NCI-H748 treated with DMSO at 0.1 percent for 48 hours (cell line): ENCODE data around the gene GPR35.

Experiments used
- DNase-seq: peaks from one replicate; lab custom pipeline; 2025; lab: John Stamatoyannopoulos, UW

Gene GPR35

DNA sequence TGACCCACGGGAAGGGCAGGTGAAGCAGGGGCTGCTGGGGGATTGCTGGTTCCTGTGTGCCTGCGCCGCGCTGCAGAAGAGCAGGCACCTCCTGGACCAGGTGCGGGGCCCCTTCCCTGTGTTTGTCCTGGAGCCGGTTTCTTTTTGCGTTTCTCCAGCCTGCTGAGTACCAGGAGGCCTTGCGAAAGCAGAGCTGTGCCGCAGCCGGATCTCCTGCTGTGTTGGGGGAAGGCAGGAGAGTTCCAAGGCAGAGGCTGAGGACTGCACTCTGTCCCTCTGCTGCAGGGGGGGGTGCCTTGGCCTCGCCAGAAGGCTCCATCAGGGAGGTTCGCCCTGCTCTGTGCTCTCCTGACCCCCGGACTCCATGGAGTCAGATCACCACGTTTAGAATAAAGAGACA is 35.9 kb upstream of the GPR35 start:
- DNase-seq, result no peak

DNA sequence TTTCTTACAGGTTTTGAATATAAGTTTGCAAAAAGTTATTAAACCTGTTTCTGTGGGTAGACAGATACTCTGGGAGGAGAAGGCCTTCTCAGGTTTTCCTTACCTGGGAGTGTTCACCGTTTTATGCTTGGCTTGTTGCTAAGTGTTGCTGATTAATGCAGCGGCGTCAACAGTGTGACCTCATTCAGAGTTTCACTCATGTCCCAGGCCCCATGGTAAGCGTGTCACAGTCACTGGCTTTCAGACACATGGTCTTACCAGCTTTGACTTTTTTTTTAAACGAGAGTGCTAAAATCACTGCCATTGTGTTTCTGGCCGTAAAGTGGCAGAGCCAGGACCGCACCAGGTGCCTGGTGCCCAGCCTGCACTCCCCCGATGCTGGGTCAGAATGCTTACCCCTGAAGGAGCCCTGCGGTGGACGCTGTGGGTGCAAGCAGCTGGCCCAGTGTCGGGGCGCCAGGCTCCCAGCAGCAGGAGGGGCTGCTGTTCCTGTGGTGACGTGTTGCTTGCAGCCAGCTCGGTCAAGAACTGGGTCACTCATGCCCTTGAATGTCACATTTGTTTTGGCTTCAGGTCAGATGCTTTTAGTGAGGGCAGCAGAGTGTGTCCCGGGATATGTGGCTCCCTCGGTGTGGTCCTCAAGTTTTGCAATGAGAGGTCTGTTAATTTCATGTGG is 35.3 kb upstream of the GPR35 start:
- DNase-seq, result no peak

DNA sequence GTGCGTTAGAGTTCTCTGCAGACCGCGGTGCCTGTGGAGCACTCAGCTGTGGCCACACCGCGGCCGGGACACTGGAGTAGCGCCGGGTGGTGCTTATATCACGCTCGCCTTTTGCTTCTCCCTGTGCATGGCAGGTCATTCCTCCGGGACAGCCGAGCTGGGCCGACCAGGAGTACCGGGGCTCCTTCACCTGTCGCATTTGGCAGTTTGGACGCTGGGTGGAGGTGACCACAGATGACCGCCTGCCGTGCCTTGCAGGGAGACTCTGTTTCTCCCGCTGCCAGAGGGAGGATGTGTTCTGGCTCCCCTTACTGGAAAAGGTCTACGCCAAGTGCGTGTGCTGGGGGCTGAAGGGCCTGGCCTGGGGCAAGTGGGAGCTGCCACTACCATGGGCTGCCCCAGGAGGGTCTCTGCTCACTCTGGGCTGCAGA is 34.6 kb upstream of the GPR35 start:
- no peak for DNase-seq

DNA sequence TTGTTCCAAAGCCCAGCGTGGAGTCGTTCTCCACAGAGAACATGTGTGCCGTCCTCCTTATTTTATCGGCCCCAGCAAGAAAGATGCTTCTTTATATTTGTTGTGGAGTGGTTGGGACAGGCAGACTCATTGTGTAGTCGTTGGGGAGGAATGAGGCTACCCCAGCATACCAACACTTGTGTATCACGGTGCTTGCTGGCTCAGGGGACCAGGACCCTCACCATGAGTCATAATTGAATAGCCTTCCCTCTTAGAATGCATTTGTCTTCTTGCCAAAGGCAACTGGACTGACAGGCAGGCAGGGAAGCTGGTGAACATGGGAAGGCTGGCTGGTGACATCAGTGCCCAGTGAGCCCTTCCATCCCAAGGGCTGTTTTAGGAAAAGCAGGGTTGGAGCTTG is 34.1 kb upstream of the GPR35 start:
- DNase-seq, result no peak

DNA sequence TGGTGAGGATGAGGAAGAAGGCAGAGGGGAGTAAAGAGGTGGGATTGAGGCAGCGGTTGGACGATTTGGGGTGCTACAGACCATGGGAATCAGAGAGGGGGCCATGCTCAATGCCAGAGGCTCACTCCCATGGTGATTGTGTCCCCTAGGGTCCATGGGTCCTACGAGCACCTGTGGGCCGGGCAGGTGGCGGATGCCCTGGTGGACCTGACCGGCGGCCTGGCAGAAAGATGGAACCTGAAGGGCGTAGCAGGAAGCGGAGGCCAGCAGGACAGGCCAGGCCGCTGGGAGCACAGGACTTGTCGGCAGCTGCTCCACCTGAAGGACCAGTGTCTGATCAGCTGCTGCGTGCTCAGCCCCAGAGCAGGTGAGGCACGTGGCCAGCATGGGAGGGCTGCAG is 33.5 kb upstream of the GPR35 start:
- DNase-seq, result no peak

DNA sequence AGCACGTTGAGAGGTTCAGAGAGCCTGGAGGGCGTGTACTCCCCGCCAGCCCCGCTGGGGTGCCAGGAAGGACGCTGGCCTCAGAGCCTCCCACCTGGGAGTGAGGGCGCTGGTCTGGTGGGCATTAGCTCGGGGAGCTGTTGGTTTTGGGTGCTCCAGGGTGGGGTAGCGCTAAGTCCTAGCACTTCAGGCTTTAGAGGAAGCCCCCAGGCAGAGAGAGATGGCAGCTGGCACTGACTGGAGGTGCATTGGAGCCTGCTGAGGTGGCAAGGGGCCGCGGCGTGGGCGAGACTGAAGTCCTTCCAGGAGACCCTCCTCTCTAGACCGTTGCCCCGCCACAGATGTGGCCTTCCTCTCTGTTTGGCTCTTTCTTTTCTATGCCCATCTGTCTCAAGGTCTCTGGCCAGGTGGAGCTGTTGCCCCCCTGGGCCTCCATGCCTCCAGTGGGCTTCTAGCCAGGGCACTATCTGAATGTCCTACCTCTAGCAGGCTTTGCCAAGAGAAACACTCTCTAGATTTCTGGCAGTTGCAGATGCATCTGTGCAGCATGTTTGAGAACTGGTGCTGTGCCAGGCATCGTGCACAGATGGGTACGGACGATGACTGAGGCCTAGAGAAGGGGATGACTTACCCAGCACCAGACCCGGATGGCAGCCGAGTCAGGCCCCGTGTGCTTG is 32.1 kb upstream of the GPR35 start:
- no peak for DNase-seq

DNA sequence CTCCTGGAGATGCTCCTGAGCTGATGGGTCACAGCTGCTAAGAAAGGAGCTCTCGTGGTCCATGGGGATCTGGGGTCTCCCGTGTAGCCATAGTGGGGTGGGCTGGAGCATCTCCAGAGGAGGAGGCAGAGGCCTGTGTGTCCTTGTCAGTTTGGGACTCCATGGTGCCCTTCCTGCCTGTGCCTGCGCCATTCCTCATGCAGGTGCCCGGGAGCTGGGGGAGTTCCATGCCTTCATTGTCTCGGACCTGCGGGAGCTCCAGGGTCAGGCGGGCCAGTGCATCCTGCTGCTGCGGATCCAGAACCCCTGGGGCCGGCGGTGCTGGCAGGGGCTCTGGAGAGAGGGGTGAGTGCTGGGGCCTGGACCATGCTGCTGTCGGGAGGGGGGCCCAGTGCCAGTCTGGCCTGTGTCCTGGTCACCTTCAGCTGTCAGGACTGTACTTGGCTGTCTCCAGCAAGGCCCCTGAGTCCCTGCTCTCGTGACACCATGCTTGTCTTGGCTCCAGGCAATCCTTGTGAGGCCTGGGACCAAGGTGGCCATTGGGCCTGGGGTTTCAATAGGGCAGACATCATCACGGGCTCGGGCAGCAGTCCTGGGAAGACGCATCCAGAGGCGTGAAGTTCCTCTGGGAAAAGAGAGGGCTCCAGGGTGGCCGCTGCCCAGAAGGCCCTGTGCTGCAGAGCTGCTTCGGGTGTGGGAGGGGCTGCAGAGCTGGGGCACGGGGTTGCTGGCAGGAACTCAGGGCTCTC is 31.4 kb upstream of the GPR35 start:
- no peak for DNase-seq

DNA sequence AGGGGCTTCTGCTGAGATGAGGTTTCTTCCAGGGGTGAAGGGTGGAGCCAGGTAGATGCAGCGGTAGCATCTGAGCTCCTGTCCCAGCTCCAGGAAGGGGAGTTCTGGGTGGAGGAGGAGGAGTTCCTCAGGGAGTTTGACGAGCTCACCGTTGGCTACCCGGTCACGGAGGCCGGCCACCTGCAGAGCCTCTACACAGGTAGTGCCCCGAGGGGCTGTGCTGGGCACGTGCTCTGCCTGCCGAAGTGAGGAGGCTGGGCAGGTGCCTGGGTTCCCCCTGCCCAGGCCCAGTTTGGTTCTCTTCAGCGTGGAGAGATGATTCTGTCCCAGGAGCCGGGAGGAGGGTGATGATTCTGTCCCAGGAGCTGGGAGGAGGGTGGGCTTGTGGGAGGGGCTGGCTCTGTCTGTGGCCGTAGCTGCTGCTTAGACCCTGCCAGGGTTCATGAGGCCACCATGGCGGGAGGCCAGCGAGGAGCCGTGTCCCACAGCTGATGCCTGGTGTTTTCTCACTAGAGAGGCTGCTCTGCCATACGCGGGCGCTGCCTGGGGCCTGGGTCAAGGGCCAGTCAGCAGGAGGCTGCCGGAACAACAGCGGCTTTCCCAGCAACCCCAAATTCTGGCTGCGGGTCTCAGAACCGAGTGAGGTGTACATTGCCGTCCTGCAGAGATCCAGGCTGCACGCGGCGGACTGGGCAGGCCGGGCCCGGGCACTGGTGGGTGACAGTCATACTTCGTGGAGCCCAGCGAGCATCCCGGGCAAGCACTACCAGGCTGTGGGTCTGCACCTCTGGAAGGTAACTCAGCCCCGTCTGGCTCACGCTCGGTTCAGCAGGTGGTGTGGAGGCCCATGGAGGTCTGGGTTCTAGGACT is 30.5 kb upstream of the GPR35 start:
- no peak for DNase-seq

DNA sequence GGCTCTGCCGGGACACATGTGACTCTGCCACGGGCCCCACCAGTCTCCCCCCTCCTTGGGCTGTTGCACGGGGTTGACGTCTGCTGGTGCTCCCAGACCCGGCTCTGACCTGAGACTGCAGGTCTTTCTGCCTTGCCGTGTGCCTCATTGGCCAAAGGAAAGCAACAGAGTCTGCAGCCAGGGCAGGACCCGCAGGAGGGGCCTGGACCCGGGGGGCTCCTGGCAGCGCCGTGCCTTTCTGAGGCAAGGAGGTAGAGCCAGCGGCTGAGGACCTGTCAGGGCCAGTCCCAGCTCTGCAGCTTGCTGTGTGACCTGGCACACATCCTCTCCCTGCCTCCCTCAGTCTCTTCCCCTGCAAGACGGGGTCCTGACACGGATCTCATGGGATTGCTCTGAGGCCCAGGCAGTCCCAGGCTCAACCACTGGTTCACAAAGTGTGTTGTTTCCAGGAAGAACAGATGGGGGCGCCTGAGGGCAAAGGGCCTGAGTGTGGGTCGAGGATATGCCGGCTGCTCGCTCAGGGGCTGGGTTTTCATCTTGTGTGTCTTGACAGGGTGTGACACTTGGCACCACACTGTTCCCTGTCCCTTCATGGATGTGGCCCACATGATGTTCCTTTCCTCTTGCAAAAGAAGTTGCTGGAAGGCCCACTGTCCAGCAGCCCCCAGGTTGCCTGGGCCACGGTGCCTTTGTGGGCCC is 29.8 kb upstream of the GPR35 start:
- no peak for DNase-seq

DNA sequence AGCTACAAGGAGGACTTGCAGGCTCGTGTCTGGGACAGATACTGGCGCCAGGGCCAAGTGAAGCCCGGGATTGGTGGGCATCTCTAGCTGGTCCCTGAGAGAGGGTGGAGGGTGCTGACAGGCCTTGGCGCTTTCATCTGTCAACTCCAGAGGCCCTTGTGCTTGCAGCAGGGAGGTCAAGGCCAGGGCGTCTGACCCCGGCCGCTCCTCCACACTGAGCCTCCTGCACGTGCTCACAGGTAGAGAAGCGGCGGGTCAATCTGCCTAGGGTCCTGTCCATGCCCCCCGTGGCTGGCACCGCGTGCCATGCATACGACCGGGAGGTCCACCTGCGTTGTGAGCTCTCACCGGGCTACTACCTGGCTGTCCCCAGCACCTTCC is 29.2 kb upstream of the GPR35 start:
- no peak for DNase-seq

DNA sequence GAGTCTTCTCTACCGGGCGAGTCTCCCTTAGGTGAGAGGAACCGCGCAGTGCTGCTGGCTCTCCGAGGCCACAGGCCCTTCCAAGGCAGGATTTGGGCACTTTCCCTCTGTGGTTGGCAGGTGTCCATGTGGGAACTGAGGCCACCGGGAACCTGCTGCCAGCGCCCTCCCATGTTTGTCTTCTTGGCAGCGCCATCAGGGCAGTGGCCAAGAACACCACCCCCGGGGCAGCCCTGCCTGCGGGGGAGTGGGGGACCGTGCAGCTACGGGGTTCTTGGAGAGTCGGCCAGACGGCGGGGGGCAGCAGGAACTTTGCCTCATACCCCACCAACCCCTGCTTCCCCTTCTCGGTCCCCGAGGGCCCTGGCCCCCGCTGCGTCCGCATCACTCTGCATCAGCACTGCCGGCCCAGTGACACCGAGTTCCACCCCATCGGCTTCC is 28.8 kb upstream of the GPR35 start:
- DNase-seq, result no peak

DNA sequence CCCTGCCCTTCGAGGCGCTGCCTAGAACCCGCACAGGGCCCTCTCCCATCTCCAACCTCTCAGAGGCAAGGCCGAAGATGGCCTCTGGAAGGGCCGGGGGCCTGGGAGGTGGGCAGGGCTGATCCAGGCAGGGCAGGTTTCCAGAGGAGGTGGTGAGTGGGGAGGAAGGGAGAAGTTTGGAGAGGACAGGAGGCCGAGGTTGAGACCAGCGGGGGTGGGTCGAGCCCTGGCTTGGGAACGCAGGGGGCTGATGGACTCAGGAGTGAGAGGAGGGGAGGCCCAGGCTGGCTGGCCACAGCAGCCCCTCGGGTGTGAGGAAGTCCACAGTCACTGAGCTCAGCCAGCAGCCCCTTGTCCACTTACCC is 28.2 kb upstream of the GPR35 start:
- no peak for DNase-seq

DNA sequence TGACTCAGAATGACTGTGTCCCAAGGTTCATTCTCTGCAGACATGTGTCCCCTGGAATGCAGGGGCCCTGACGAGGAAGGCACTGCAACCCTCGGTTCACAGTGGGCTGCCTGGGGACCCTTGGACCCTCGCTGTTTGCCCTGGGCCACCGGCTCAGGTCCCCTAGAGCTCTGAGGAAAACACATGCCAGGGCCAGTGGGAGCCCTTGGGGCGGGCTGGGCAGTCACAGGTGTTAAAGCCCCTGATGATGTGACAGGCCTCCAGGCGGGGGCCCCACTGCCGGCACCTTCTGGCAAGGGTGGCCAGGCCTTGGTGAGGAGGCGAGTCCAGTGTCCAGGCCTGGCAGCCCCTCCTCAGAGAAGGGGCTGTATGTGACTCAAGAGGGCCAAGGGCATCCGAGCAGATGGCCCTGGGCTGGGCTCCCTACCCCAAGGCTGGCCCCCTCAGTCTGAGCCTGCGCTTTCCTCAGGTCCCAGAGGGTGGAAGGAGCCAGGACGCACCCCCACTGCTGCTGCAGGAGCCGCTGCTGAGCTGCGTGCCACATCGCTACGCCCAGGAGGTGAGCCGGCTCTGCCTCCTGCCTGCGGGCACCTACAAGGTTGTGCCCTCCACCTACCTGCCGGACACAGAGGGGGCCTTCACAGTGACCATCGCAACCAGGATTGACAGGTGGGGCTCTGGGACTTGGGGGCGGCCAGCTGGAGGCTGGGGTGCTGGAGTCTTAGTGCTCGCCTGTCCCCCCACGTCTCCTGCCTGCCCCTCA is 27.7 kb upstream of the GPR35 start:
- no peak for DNase-seq

DNA sequence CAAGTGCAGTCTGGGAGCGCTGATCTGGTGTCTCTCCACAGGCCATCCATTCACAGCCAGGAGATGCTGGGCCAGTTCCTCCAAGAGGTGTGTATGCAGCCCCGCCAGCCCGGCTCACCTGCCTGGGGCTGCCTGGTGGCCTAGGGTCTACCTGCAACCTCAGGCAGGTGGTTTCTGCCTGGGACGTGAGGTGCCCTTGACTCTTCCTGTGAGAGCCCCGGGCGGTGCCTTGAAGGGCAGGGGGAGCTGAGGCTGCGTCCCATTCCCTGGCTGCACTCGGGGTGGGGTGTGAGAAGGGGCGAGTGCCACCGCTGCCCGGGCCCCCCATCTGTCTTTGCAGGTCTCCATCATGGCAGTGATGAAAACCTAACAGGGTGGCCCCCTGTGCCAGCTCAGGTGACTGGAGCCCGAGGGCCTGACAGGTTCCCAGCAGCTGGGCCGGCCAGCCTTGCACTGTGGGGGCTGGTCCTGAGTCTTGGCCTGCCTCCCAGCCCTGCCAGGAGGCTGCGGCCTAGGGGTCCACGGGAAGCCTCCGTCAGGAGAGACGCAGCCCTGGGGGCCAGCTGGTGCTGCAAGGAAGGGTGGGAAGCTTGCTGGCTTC is 26.9 kb upstream of the GPR35 start:
- DNase-seq, result no peak

DNA sequence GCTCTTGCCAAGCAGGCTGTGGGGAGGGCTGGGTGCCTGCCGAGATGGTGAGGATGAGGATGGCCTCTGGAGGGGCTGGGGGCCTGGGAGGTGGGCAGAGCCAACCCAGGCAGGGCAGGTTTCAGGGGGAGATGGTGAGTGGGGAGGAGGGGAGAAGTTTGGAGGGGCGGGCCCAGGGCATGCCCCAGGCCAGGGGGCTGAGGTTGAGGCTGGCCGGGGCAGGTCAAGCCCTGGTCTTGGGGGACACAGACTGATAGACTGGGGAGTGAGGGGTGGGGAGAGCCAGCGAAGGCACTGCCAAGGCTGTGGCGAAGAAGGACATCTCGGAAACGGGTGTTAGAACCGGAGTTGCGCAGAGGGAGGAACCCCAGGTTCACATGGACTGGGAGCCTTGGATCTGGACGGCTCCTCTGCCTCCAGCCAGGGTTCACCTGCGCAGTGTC is 26.1 kb upstream of the GPR35 start:
- DNase-seq, result no peak

DNA sequence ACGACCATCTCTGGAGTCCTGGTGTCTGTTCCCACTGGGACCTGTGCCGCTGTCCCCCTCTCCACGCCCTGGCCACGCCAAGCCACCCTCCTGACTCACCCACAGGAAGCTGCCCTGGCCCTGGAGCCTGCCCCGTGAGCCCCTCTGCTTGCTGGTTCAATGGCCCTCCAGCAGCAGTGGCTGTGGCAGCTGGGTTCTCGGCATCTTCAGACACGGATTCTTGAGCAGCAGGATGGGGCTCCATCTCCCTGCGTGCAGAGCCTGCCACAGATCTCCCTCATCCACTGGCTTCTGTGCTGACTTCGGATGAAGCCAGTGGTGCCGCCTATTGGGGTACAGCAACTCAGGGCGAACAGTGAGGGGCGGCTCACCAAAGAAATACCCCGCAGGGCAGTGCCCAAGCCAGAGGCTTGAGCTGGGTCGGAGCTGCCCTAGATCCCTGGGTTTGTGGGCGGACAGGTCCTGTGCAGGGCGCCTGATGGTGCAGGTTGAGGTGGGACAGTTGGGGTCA is 24.8 kb upstream of the GPR35 start:
- no peak for DNase-seq

DNA sequence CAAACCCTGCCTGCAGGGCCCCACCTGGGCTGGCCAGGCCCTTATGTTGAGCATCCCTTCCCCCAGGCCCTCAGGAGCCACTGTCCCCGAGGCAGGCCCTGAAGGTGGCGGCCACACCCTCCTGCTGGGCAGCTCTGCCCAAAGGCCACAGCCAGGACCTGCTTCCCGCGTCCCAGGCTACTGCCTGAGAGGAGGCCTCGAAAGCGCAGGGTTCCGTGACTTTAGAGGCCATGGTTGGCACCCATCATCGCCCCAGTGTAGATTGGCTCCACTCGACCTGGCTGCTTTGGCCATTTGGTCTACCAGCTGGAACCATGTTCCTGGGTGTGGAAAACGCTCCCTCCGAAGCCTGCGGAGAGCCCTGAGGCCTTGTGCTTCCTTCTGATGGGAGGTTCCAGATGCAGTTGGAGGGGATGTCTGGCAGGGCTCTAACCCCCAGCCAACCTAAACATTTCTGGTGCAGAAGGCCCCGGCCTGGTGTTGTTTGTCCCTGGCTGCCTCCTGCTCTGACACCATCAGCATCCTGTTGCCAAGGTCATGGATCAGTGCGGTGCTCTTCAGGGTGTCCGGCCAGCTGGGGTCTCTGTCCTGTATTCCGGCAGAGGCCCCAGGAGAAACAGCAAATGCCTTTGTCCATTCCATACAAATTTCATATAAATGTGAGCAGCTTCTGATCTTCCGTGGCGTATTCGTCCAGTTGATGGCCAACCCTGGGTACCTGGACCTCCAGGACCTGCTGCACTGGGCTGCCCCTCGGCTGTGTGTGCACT is 24.0 kb upstream of the GPR35 start:
- no peak for DNase-seq

DNA sequence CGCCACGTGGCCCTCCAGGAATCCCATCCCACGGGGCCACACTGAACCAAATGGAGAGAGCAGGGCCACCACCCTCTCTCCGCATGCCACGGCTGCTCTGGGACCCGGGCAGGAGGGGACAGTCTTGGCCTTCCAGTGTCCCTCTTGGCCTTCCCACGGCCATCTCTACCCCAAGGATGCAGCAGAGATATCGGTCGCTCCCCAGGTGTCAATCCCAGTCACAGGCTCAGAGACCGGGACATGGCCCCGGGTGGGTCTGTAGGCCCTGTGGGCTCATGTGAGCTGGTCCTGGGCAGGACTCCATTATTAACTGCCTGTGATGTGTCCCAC is 23.5 kb upstream of the GPR35 start:
- no peak for DNase-seq

DNA sequence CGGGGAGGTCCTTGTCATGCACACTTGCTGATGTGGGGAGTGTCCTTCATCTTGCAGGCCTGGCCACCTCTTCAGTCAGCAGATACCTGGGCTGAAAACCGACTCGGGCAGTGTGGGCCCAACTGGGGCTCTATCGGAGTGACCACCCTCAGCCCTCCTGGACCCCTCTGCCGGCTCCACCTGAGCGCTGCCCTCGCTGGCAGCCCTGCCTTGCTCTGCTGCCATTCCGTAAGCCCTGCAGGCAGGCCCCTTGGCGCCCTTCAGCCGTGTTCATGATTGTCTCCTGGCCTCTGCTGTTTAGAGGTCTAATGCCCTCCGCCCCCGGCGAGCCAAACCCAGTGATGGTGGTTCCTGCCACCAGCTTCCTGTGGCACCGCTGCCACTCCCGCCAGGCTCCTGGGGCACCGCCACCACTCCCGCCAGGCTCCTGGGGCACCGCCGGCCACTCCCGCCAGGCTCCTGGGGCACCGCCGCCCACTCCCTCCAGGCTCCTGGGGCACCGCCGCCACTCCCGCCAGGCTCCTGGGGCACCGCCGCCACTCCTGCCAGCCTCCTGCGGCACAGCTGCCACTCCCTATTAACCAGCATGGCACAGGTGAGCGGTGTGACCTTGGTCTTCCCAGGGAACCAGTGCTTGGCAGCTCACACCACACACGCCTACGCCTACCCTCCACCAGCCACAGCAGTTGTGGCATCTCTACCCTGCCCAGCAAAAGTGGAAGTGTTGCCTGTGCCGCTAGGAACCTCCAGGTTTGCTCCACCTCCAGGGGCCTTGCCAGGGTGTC is 22.8 kb upstream of the GPR35 start:
- no peak for DNase-seq
